GM23248 (cell line): ENCODE results near the gene CHST14.

Experiments used
- EZH2 ChIP-seq: fragments of 200-600 bp; sonication (generic); IDR thresholded peaks from 2 replicates; pipeline ENCODE4 v1.6.1; 2018; ENCODE audit warnings: antibody characterized with exemption, mild to moderate bottlenecking; ENCODE audit not compliant: insufficient read depth, poor library complexity, severe bottlenecking
- EZH2phosphoT487 ChIP-seq: fragments of 200-600 bp; sonication (generic); IDR thresholded peaks from 2 replicates; pipeline ENCODE4 v1.6.1; 2018; ENCODE audit warnings: antibody characterized with exemption, moderate library complexity, mild to moderate bottlenecking, low read depth; ENCODE audit not compliant: insufficient read depth

- TF ChIP-seq EZH2: no peak
- TF ChIP-seq EZH2phosphoT487: no peak
Measured at GRCh38 chr15:40479024-40479423, 8.2 kb downstream of the CHST14 start.
